H1 (cell line): ENCODE measurements around the gene BABAM2. TPM values are rescaled to one million over a fixed set of nuclear protein-coding genes. Genes with fewer than 3 reads are reported as not detected.

Experiments used
- CTCF ChIA-PET: fragments of 300-600 bp; sonication (Branson Sonifier 250); formaldehyde crosslinking; loops from one replicate; lab custom pipeline; 2021; ENCODE audit not compliant: partially characterized antibody; lab: Charles Lee
- POLR2A ChIA-PET: fragments of 300-600 bp; sonication (Branson Sonifier 250); formaldehyde crosslinking; loops from one replicate; lab custom pipeline; 2021; ENCODE audit warnings: inconsistent platforms; ENCODE audit not compliant: partially characterized antibody; lab: Charles Lee
- DNase-seq, 2 experiments: peaks; one replicate each; pipeline versions ENCODE4 v3.0.0 to v3.0.0-alpha.2; 2010 to 2022; ENCODE audit warnings: low spot score in 2 of 2, low read depth in 1 of 2, mixed read lengths in 1 of 2
- FAIRE-seq: peaks from 2 replicates; lab custom pipeline; 2011; peaks lifted over from hg19 to GRCh38; lab: Jason Lieb, UNC
- H2AFZ ChIP-seq: 2 replicates; pipeline ENCODE4 v1.8.1; 2012; ENCODE audit warnings: low read length, inconsistent platforms
- H2AK5ac ChIP-seq: 2 replicates; pipeline ENCODE4 v1.6.1; 2013; ENCODE audit warnings: low read depth, low read length
- H2BK120ac ChIP-seq: replicated peaks from 2 replicates; pipeline ENCODE3; 2013; ENCODE audit warnings: low read depth, low read length, inconsistent platforms
- H2BK12ac ChIP-seq: 2 replicates; pipeline ENCODE4 v1.6.1; 2013; ENCODE audit warnings: low read depth, low read length
- H2BK15ac ChIP-seq: 2 replicates; pipeline ENCODE4 v1.6.1; 2013; ENCODE audit warnings: low read length
- H2BK20ac ChIP-seq: 2 replicates; pipeline ENCODE4 v1.6.1; 2013; ENCODE audit warnings: low read length
- H2BK5ac ChIP-seq: 2 replicates; pipeline ENCODE4 v1.6.1; 2013; ENCODE audit warnings: low read depth, low read length
- H3K14ac ChIP-seq: 2 replicates; pipeline ENCODE4 v1.6.1; 2013; ENCODE audit warnings: inconsistent platforms; ENCODE audit not compliant: insufficient read length
- H3K18ac ChIP-seq: 2 replicates; pipeline ENCODE4 v1.6.1; 2013; ENCODE audit warnings: low read length; ENCODE audit errors: extremely low read depth
- H3K23ac ChIP-seq: 2 replicates; pipeline ENCODE4 v1.6.1; 2013; ENCODE audit warnings: inconsistent platforms; ENCODE audit not compliant: insufficient read length
- H3K23me2 ChIP-seq: 2 replicates; pipeline ENCODE4 v1.6.1; 2013; ENCODE audit warnings: low read depth, low read length
- H3K27ac ChIP-seq: 2 replicates; pipeline ENCODE4 v1.6.1; 2011; ENCODE audit warnings: low read depth, low read length, inconsistent platforms
- H3K27me3 ChIP-seq, 4 experiments: replicated peaks in 1 of 4; 1 replicate in 1 of 4; 2 replicates in 3 of 4; pipeline versions ENCODE4 v1.6.1 to v1.8.1; 2011 to 2013; ENCODE audit warnings: low read length in 3 of 4, mild to moderate bottlenecking in 3 of 4, inconsistent platforms in 2 of 4, mixed read lengths in 2 of 4, moderate library complexity in 1 of 4; ENCODE audit not compliant: control insufficient read depth in 3 of 4, insufficient read depth in 3 of 4; ENCODE audit errors: extremely low read depth in 1 of 4
- H3K36me3 ChIP-seq, 4 experiments: 2 replicates each; pipeline versions ENCODE4 v1.6.1 to v1.8.1; 2011 to 2013; ENCODE audit warnings: mild to moderate bottlenecking in 4 of 4, low read length in 3 of 4, moderate library complexity in 2 of 4, control low read depth in 1 of 4, inconsistent platforms in 1 of 4; ENCODE audit not compliant: insufficient read depth in 4 of 4, control insufficient read depth in 2 of 4
- H3K4ac ChIP-seq: replicated peaks from 2 replicates; pipeline ENCODE3; 2013; ENCODE audit warnings: low read length, low read depth, mixed read lengths, inconsistent platforms; ENCODE audit not compliant: insufficient read length
- H3K4me1 ChIP-seq, 4 experiments: replicated peaks in 1 of 4; 1 replicate in 1 of 4; 2 replicates in 3 of 4; pipeline versions ENCODE4 v1.6.1 to v1.8.1; 2011 to 2013; ENCODE audit warnings: low read length in 3 of 4, inconsistent platforms in 2 of 4, mixed read lengths in 1 of 4; ENCODE audit not compliant: insufficient read depth in 4 of 4, control insufficient read depth in 3 of 4
- H3K4me2 ChIP-seq, 2 experiments: 2 replicates each; pipeline versions ENCODE4 v1.6.1 to v1.8.1; 2011 to 2013; ENCODE audit warnings: low read depth in 2 of 2, low read length in 2 of 2, control low read depth in 1 of 2, inconsistent platforms in 1 of 2, mild to moderate bottlenecking in 1 of 2; ENCODE audit not compliant: insufficient read depth in 1 of 2
- H3K4me3 ChIP-seq, 4 experiments: fragments of 200-600, 300-600 bp in 1 of 4; sonication (generic), shearing (Covaris generic), sonication (Bioruptor Twin) in 1 of 4; 2 replicates each; pipeline versions ENCODE4 v1.5.1 to v1.8.1; 2011 to 2016; ENCODE audit warnings: low read length in 4 of 4, low read depth in 3 of 4, control low read depth in 2 of 4, inconsistent platforms in 2 of 4, mild to moderate bottlenecking in 2 of 4, mixed read lengths in 1 of 4, moderate library complexity in 1 of 4; ENCODE audit not compliant: insufficient read depth in 2 of 4; ENCODE audit errors: extremely low read depth in 1 of 4
- H3K56ac ChIP-seq: replicated peaks from 2 replicates; pipeline ENCODE3; 2013; ENCODE audit warnings: low read depth, mild to moderate bottlenecking, mixed read lengths, low read length, inconsistent platforms; ENCODE audit not compliant: insufficient read length
- H3K79me1 ChIP-seq: 2 replicates; pipeline ENCODE4 v1.6.1; 2013; ENCODE audit warnings: low read depth, low read length, control low read depth
- H3K79me2 ChIP-seq, 2 experiments: 2 replicates each; pipeline versions ENCODE4 v1.6.1 to v1.8.1; 2012 to 2013; ENCODE audit warnings: low read length in 2 of 2, mild to moderate bottlenecking in 2 of 2, inconsistent platforms in 1 of 2; ENCODE audit not compliant: insufficient read depth in 2 of 2, control insufficient read depth in 1 of 2
- H3K9ac ChIP-seq, 4 experiments: replicated peaks in 1 of 4; 1 replicate in 1 of 4; 2 replicates in 3 of 4; pipeline versions ENCODE4 v1.6.1 to v1.8.1; 2011 to 2013; ENCODE audit warnings: low read depth in 3 of 4, low read length in 3 of 4, control low read depth in 2 of 4, mild to moderate bottlenecking in 2 of 4, moderate library complexity in 2 of 4, inconsistent platforms in 1 of 4; ENCODE audit errors: extremely low read depth in 1 of 4
- H3K9me3 ChIP-seq, 2 experiments: 2 replicates each; pipeline versions ENCODE4 v1.6.1 to v1.8.1; 2012 to 2013; ENCODE audit warnings: mild to moderate bottlenecking in 2 of 2, moderate library complexity in 2 of 2, control low read depth in 1 of 2, inconsistent platforms in 1 of 2, low read depth in 1 of 2, low read length in 1 of 2, mixed read lengths in 1 of 2; ENCODE audit not compliant: insufficient read depth in 2 of 2
- H4K20me1 ChIP-seq, 2 experiments: replicated peaks in 1 of 2; 2 replicates each; pipeline versions ENCODE3 to v1.8.1; 2011 to 2013; ENCODE audit warnings: inconsistent platforms in 2 of 2, low read length in 2 of 2, mild to moderate bottlenecking in 1 of 2; ENCODE audit not compliant: insufficient read depth in 2 of 2, control insufficient read depth in 1 of 2
- H4K5ac ChIP-seq: 2 replicates; pipeline ENCODE4 v1.6.1; 2013; ENCODE audit warnings: low read length, low read depth, mixed read lengths, inconsistent platforms; ENCODE audit not compliant: insufficient read length
- H4K8ac ChIP-seq: 2 replicates; pipeline ENCODE4 v1.8.0; 2013; ENCODE audit warnings: mild to moderate bottlenecking, moderate library complexity, low read length, inconsistent platforms; ENCODE audit not compliant: insufficient read depth; ENCODE audit errors: extremely low read depth
- H4K91ac ChIP-seq: replicated peaks from 2 replicates; pipeline ENCODE3; 2013; ENCODE audit warnings: low read length, mixed read lengths, inconsistent platforms; ENCODE audit not compliant: insufficient read length
- ASH2L ChIP-seq: fragments of 200-600, 300-600 bp; sonication (generic); IDR thresholded peaks from one replicate; pipeline ENCODE4 v1.7.1; 2017; ENCODE audit warnings: low read length
- CBX8 ChIP-seq: fragments of 300-800, 300-1000 bp; sonication (generic); IDR thresholded peaks from 2 replicates; pipeline ENCODE4 v1.7.1; 2016; ENCODE audit warnings: low read depth, low read length, borderline replicate concordance
- CREB1 ChIP-seq: IDR thresholded peaks from 2 replicates; pipeline ENCODE4 v1.6.1; 2012; ENCODE audit warnings: inconsistent platforms
- EP300 ChIP-seq, 2 experiments: IDR thresholded peaks; 1 replicate in 1 of 2; 2 replicates in 1 of 2; pipeline ENCODE4 v1.6.1; 2011 to 2012; ENCODE audit warnings: low read depth in 2 of 2, low read length in 2 of 2, mild to moderate bottlenecking in 2 of 2, borderline replicate concordance in 1 of 2, inconsistent platforms in 1 of 2, moderate library complexity in 1 of 2
- EZH2 ChIP-seq: fragments of 200-600 bp; sonication (generic); IDR thresholded peaks from 2 replicates; pipeline ENCODE4 v1.7.1; 2012; ENCODE audit warnings: low read depth, mild to moderate bottlenecking, moderate library complexity, low read length, inconsistent platforms; ENCODE audit not compliant: severe bottlenecking
- HDAC2 ChIP-seq, 2 experiments: fragments of 300-600 bp in 1 of 2; sonication (generic) in 1 of 2; IDR thresholded peaks; 2 replicates each; pipeline ENCODE4 v1.6.1; 2011 to 2012; ENCODE audit warnings: low read depth in 2 of 2, low read length in 2 of 2, mild to moderate bottlenecking in 2 of 2, moderate library complexity in 2 of 2, borderline replicate concordance in 1 of 2, inconsistent platforms in 1 of 2
- JUN ChIP-seq: IDR thresholded peaks from 2 replicates; pipeline ENCODE4 v1.6.1; 2011; ENCODE audit warnings: low read depth, mild to moderate bottlenecking, improper control_type of control experiment, low read length
- KDM4A ChIP-seq: IDR thresholded peaks from one replicate; pipeline ENCODE4 v1.7.1; 2012; ENCODE audit warnings: low read depth, mild to moderate bottlenecking, moderate library complexity, low read length, inconsistent platforms; ENCODE audit not compliant: severe bottlenecking
- MAFK ChIP-seq: IDR thresholded peaks from 2 replicates; pipeline ENCODE4 v1.6.1; 2012; ENCODE audit warnings: low read depth, mild to moderate bottlenecking, improper control_type of control experiment, low read length
- NRF1 ChIP-seq: IDR thresholded peaks from 2 replicates; pipeline ENCODE4 v1.6.1; 2011; ENCODE audit warnings: mild to moderate bottlenecking, low read depth, low read length, improper control_type of control experiment
- PHF8 ChIP-seq: fragments of 200-600 bp; sonication (generic); conservative IDR thresholded peaks from 2 replicates; pipeline ENCODE4 v1.7.1; 2012; ENCODE audit warnings: low read depth, mild to moderate bottlenecking, inconsistent platforms, low read length, moderate library complexity
- POLR2AphosphoS5 ChIP-seq: IDR thresholded peaks from 2 replicates; pipeline ENCODE4 v1.6.1; 2011; ENCODE audit warnings: low read depth, low read length
- SP2 ChIP-seq: IDR thresholded peaks from 2 replicates; pipeline ENCODE4 v1.6.1; 2012; ENCODE audit warnings: mild to moderate bottlenecking, low read length, inconsistent platforms
- SP4 ChIP-seq: IDR thresholded peaks from 2 replicates; pipeline ENCODE4 v1.6.1; 2012; ENCODE audit warnings: low read length, inconsistent platforms
- SUZ12 ChIP-seq: fragments of 200-600 bp; sonication (generic); IDR thresholded peaks from 2 replicates; pipeline ENCODE4 v1.6.1; 2012; ENCODE audit warnings: mild to moderate bottlenecking, inconsistent platforms, low read length, moderate library complexity, mixed read lengths
- TAF1 ChIP-seq: IDR thresholded peaks from 2 replicates; pipeline ENCODE4 v1.6.1; 2011; ENCODE audit warnings: mild to moderate bottlenecking, low read depth, low read length
- TEAD4 ChIP-seq: IDR thresholded peaks from 2 replicates; pipeline ENCODE4 v1.6.1; 2012; ENCODE audit warnings: low read depth, low read length, inconsistent platforms, mixed read lengths
- polyA plus RNA-seq, 7 experiments: library from polyadenylated mRNA; depleted of rRNA in 3 of 7; stranded (reverse) in 5 of 7; unstranded in 2 of 7; fragments of >200 nt in 5 of 7; fragments of 200-250 nt in 2 of 7; gene quantifications; 1 replicate in 5 of 7; 2 replicates in 1 of 7; 4 replicates in 1 of 7; pipeline versions ENCODE4 v1.2.1 to v1.2.3, GENCODE V29; 2011 to 2013; ENCODE audit warnings: missing spikeins in 2 of 7, mixed read lengths in 2 of 7
- total RNA-seq: library from RNA; stranded (reverse); fragmentation: NEBNext Ultra II Directional; extraction: Animal tissue kit (Norgen Biotek cat#: 25700); gene quantifications from 2 replicates; pipeline ENCODE4 v1.2.1, GENCODE V29; 2021

The BABAM2 gene
- total and polyA plus RNA-seq, 2 of the 8 experiments (the other 6 are each of a cell fraction or from before 2014, with no cell fraction given), result 15.8 to 20.9 TPM

DNA sequence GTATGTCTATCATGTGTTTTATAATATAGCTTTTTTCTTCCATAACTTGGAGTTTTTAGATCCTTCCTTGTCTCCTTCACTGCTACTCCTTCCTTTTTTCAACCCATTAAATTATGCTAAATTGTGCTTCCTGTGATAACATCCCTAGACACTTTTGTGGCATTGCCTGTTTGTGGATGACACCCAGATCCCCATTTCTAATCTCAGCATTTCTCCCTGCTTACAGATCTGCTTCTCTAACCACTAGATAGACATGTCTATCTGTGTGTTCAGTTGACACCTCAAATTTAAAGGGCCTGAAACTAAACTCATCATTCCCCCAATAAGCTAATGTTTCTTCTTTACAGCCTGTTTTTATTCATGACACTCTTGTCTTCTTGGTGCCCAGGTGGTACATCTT is 244.8 kb downstream of the BABAM2 start:
- Histone ChIP-seq H3K4me2 (no peak overlapping the region), H3K14ac (no peak overlapping the region), H3K23me2 (no peaks in the 10 kb centered on the region), H3K56ac (no peak overlapping the region), H3K79me1 (no peaks in the 10 kb centered on the region), H2BK12ac (no peak overlapping the region), H2BK5ac (no peak overlapping the region), H4K91ac (no peak overlapping the region), H2AK5ac (no peak overlapping the region), H4K20me1 (no peaks in the 10 kb centered on the region), H3K9me3 (no peaks in the 10 kb centered on the region), H3K27me3 (no peaks in the 10 kb centered on the region), H3K27ac (no peak overlapping the region), H4K5ac (no peak overlapping the region), H2BK120ac (no peak overlapping the region), H3K18ac (no peak overlapping the region), H3K4me1 (no peaks in the 10 kb centered on the region), H2BK15ac (no peak overlapping the region), H3K4ac (no peak overlapping the region), H3K23ac (no peak overlapping the region), H2AFZ (no peak overlapping the region), H3K36me3 (no peaks in the 10 kb centered on the region), H3K4me3 (no peak overlapping the region), H4K8ac (no peak overlapping the region), H3K9ac (no peak overlapping the region), H2BK20ac (no peak overlapping the region), H3K79me2 (no peaks in the 10 kb centered on the region)
- CTCF ChIA-PET, result interaction anchor here (0.6 kb wide), 1 partner anchor 25 kb away, joined by 4 read pairs; no protein-coding TSS in a partner anchor
- POLR2A ChIA-PET, result no interaction called here
- DNase-seq, result no peak
- FAIRE-seq, result no peak
- TF ChIP-seq ASH2L (no peak), NRF1 (no peak), JUN (no peak), PHF8 (no peak), TEAD4 (no peak), SP4 (no peak), TAF1 (no peak), CREB1 (no peak), MAFK (no peak), SP2 (no peak), EP300 (IDR thresholded peaks at IDR 0.05; ENCODE audit: borderline replicate concordance in 1 of 2, low read depth in 2 of 2, low read length in 2 of 2) (no peak), CBX8 (no peak), SUZ12 (no peak), KDM4A (no peak), POLR2AphosphoS5 (no peak), EZH2 (no peak), HDAC2 (IDR thresholded peaks at IDR 0.05; ENCODE audit: borderline replicate concordance in 1 of 2, low read depth in 2 of 2, low read length in 2 of 2) (no peak)
